Cortex of kidney (tissue), 1 donor: Measurements from ENCODE around the gene DIPK1C.
"Not testable (repeated sequence)": the region's sequence is repeated elsewhere in the genome, so short reads cannot be mapped to it uniquely, and the experiment has no call there.

ENCODE experiments used
- DNase-seq: peaks from one replicate; lab custom pipeline; 2025; lab: John Stamatoyannopoulos, UW

DIPK1C gene

DNA sequence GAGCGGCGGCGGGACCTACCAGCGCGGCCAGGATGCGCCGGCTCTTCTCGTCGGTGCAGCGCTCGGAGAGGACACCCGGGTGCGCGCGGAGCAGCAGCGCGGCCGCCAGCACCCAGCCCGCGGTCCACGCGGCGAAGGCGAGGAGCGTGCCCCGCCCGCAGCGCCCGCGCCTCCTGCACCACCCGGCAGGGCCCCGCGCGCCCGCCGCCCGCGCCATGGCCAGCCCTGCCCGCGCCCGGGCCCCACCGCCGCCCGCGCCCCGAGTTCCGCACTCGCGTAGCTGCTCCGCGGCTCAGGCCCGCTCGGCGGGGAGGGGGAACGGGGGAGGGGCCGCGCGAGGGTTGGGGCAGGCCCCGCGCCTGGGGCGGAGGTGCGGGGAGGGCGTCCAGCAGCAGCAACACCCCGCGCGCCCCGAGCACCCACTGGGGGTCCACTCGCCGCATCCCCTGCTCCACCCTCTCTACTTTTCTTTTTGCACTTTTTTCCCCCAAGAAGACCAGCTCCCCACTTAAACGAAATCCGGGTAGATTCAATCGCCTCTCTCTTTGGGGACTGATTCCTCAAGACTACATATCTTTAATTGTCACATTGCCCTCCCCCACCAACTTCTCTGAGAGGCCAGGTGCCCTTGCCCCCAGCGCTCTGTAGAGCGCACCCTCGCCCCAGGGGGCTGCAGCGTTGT is at the start of gene DIPK1C:
Gene DIPK1C, minus strand, starts transcription at position 266 of the 682 bp plus-strand sequence. Its CDS starts 49 bp downstream, at position 217.
- DNase-seq: no peak

DNA sequence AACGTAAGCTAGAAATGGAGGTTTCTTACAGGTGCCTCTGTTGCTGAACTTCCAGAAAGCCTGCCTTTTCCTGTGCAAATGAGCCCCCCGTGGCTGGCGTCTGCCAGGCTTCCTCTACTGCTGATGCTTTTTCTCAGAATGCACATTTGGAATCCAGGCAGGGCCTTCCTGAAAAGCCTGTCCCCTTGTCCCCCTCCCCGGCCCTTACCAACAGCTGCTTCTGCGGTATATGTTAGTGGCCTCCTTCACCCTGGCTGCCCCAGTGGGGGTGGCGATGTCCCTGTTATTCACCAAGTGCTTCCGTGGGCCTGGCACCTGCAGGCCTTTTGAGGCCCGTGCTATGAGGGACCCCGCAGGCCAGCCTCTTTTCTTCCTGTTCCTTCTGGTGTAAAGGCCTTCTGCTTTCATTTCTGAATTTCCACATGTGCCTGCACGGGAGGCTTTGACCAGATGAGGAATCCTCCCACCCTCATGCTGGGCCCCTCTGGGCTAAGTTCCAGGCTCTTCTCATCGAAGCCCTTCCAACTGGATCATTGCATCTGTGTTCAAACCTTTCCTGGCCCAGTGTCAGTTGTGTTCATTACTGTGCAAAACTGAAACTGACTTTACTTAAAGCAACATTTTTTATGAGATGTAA is 49.5 kb upstream of the DIPK1C start:
- no peak for DNase-seq

DNA sequence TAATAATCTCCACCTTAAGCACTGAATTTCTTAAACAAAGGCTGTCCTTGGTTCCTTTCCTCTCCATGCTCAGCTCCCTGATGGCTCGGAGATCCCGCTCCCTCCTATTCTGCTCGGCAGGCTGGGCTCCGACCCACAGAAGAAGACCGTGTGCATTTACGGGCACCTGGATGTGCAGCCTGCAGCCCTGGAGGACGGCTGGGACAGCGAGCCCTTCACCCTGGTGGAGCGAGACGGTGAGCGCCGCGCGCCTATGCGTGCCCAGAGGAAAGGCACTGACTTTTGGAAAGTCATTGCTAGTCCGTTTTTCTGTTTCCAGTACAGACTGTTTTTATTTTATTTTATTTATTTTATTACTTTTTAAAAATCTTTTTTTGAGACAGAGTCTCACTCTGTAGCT is 48.7 kb upstream of the DIPK1C start:
- no peak for DNase-seq

DNA sequence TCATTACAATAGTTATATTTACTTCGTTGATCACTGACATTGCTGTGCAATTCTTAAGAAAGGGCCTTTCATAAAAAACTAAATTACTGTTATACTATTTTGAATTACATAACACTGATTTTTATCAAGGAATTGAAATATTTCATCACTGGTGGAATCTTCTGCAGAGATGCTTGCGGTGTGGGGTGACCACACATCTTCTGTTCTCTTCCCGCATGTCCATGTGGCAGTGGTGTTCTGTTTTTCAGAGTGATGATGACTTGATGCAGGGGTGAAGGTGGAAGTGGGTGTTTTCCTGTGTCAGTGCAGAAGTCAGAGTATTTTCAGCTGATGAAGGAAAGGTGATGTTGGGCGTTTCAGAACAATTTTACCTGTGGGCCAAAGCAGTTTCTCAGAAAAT is 46.0 kb upstream of the DIPK1C start:
- no peak for DNase-seq

DNA sequence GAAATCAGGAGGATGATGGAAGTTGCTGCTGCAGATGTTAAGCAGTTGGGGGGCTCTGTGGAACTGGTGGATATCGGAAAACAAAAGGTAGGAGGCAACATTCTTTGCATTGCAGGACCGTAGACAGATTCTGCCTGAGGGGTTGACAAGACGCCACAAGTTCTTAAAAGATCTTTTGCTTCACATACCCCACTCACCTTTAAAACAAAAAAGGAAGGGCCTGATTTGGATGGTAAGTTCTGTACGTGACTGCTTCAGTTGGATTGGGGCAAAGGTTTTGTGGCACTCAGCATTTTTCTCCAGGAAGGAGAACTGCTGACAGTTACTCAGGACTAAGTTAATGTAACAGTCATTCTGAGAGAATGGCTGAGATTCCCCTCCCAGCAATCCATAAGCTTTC is 44.3 kb upstream of the DIPK1C start:
- no peak for DNase-seq

DNA sequence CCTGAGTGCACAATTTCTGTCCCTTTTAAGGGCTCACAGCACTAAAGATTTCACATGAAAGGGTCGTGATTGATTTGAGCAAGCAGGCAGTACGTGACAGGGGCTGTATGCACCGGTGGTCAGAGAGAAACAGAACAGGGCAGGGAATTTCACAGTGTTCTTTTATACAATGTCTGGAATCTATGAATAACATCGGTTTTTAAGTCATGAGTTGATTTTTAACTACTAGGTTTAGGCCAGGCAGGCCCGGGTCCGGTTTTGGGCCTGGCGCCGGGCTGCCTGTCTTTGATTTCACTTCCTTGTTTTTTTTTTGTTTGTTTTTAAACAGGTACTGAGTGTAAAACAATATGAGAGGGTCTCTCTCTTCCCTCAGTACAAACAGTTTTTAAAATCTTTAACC is 43.7 kb upstream of the DIPK1C start:
- DNase-seq: not testable (repeated sequence)

DNA sequence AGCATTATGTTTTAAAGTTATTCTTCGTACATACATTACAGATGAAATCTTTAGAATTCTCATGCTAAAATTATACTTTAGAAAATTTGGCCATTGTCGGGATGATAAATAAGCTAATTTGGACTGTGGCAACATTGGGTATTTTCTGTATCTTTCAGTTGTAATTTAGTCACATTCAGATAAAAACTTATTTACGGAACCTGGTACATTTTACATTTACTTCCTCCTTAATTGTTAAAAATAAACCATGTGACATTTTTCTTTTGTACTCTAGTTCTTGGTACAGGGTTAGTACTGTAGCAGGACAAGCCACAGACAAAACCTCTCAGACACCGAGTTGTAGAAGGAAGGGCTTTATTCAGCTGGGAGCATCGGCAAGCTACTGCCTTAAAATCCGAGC is 43.3 kb upstream of the DIPK1C start:
- DNase-seq: no peak

DNA sequence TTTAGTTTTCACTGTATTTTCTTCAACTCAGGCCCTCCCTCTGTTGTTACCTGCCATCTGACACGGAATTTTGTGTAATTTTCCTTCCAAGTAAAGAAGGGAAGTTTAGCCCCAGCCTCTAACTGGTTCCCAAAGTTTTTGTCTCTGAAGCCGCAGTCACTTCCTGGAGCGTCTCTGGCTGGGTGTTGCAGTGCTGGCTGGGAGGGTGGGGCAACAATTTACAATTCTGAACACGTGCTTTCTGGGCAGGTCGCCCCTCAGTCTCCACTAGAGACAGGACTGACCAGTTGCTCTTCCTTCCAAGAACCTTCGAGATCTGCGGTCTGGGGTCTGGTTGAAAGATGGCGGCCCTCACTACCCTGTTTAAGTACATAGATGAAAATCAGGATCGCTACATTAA is 42.5 kb upstream of the DIPK1C start:
- DNase-seq: no peak

DNA sequence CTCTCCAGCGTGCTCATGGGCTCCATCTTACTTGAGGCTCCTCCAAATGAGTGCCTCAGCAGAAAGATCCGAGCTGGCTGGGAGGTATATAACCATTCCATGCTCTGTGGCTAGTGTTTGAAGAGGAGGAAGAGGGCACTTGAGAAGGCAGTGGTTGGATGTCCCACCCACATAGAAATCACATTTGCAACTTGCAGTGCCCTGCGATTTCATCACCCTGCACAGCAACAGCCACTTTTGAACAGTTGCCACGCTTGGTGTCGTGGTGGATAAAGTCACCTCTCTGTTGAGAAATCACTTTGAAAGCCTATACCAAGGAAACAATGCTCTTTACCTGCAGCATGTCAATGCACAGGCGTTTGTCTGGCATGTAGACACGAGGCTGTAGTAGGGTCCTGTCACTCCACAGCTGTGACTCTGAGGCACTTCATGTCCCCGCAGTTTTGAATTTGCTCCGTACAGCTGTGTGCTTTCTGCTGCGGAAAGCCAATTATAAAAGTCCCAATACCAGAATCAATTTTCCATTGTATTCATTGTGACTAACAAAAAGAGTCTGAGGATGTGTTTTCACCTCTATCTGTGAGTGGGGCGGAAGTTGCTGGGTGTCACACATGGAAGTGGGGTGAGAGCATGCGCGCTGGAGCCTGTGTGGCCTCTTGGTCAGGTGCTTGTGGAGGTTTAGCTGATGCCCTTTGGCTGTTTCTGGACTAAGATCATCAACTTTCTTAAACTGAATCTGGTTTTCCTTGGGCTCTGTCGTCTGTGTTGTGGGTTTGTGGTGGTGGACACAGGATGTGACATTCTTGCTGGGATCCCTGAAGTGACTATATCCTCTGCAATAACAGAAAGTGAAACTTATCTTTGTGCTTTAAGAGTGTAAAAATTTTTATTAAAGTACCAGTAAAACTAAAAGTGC is 41.9 kb upstream of the DIPK1C start:
- no peak for DNase-seq

DNA sequence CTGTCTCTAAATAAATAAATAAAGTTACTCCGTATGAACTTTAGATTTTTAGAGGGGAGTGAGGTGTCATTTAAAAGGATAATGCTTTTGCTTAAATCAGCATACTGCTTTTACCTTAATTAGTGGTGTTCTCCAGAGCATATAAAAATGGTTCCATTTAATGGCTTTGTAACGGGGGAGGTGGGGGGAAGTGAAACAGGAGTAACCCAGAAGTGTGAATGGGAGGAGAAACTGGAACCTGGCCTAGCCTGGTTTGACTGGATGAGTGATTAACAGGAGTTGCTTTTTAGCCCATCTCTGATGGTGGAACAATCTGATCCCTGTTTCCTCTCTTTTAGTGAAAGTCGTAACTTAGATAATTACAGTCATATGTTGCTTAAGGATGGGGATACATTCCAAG is 40.7 kb upstream of the DIPK1C start:
- no peak for DNase-seq

DNA sequence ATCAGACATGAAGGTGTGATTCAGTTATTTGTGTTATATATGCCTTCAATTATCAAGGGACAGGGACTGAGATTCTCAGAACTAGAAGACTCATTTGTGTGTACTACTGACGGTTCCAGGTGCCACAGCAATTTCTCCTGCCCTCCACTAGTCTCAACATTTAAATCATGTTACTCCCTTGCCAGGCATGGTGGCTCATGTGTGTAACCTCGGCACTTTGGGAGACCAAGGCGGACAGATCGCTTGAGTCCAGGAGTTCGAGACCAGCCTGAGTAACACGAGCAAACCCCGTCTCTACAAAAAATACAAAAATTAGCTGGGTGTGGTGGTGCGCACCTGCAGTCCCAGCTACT is 40.2 kb upstream of the DIPK1C start:
- DNase-seq: no peak

DNA sequence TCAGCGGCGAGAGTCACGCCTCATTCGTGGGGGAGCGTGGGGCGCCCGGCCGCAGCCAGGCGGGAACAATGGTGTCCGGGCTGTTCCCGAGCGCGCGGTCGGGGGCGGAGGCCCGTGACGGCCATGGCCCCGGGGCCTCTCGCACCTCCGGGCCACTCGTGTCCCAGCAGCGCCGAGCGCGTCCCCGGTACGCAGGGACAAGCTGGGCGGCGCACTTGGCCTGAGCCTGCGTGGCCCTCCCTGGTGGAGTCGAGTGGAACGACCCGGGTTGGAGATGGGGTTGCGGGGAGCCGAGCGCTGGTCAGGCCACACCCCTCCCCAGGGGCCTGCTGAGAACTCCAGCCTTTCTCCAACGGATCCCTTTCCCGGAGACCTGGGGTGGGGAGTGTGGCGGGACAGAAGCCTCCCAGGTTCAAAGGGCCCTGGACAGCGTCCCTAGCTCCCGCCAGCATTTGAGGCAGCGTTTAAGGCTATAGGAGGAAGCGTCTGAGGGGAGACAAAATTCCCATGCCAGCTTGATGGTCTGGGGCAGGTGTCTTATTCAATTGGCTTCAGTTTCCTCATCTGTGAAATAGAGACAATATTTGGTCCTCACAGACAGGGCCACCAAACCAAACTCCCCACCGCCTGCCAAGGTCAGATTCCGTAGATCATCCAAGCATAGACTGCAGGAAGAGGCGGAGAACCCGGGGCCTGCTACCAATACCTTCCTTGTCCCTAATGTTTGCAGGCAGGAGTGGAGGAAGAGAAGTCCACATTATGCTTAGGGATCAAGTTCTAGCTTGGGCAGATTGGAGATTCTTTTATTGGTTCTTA is 39.6 kb upstream of the DIPK1C start:
- no peak for DNase-seq

DNA sequence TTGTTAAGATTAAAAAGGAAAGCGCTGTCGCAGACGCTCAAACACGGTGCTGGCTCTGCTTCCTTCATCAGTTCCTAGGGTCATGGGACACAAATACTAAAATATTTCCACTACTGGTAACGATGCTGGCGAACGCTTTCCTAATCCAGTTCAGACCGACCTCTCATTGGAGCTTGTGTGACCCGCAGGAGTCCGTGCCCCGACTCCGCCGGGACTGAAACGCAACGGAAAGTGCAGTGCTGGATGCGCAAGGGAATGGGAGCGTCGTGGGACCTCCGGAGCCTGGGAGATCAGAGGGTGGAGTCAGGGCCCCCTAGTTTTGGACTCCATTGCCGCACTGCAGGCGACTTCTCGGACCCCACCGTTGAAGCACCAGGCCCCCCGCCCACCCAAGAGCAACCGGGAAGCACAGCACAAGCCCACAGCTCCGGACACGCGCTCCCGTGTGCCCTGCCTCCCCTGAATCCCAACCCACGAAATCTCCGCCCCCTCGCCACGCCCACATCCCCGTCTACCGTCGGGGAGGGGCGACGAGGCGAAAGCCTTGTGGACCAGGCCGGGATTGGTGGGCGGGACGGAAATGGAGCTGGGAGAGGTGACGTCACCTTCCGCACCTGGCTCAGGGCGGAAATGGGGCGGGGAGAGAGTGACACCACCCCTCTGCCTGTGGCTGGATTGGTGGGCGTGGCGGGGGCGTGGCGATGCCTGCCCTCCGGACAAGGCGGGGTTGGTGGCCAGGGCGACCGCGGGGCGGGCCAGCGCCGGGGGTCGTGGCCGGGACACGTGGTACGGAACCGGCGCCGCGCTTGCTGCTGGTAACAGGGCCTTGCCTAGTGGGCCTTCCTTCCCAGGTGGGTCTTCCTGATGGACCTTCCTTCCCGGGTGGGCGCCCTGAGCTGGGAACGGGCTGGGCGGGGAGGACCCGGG is 38.7 kb upstream of the DIPK1C start, which contains the start of gene CNDP2:
Gene CNDP2, plus strand, starts transcription at position 783 of the 927 bp plus-strand sequence. CDS start 3,611 bp downstream, outside the sequence.
- DNase-seq: peak; percentile 72

DNA sequence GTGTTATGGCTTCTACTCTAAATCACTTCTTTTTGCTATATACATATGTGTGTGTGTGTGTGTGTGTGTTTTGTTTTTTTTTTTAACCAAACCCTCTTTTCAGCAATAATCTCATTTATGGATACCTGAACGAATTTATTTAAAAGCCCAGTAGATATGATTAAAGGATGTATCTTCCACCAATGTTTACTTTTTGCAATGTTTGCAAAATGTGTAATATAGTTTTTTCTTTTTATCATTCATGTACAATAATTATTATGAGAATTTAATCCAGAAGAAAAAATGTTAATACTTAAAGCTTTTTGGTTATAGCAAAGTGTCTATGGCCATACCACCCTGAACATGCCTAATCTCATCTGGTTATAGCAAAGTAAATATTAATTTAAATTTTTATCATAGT is 37.4 kb upstream of the DIPK1C start:
- DNase-seq: no peak

DNA sequence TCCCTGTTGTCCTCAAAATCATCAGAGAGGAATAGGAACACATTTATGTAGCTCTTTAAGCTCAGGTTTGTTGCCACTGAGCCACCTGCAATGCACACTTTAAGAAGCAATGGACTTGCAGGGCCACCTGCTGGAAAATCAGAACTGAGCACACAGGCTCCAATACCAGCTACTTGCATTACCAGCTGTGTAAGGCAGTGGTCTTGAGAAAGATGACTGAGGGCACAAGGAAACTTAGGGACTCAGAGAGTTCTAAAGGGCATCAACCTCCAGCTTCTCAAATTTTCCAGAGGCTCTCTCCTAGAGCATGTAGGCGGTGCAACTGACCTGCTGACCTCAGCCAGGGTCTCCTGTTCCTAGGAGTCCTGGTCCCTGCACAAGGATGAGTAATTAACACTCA is 36.6 kb upstream of the DIPK1C start:
- DNase-seq: no peak

DNA sequence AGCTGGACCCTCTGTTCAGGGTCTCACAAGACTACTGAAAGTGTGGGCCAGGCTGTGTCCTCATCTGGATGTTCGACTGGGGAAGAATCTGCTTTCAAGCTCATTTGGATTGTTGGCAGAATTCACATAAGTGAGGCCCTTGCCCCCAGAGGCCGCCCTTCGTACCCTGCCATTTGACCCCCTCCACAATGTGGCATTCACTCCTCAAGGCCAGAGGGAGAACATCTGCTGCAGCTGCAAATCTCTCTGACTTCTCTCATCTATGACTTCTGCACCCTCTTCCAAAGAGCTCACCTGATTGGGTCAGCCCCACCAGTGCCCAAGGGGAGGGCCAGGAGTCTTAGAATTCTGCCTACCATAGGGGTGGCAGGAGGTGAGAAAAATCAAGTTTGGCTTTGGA is 35.2 kb upstream of the DIPK1C start:
- DNase-seq: no peak

DNA sequence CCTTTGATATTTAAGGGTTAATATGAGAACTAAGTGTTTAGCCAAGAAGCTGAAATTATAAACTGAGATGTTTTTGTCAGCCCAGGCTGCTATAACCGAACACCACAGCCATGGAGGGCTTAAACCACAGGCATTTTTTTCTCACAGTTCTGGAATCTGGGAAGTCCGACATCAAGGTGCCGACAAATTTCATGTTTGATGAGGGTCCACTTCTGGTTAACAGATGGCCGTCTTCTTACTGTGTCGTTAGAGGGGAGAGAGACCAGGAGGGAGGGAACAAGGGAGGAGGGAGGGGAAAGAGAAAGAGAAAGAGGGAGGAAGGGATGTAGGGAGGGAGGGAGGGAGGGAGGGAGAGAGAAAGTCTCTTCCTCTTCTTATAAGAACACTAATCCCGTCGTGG is 32.6 kb upstream of the DIPK1C start:
- DNase-seq: no peak

DNA sequence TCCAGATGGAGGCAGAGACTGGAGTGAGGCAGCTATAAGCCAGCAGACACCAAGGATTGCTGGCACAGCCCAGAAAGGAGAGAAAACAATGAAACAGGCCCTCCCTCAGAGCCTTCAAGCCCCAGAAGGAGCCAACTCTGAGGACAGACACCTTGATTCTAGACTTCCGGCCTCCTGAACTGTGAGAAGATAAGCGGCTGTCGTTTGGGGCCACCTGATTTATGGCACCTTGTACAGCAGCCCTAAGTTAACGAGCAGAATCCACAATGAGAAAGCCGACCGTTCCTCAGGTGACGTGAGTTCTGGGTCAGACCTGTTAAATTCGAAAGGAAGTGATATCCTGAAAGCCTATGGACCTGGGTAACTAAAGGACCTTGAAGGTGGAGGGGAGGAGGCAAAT is 31.8 kb upstream of the DIPK1C start:
- no peak for DNase-seq

DNA sequence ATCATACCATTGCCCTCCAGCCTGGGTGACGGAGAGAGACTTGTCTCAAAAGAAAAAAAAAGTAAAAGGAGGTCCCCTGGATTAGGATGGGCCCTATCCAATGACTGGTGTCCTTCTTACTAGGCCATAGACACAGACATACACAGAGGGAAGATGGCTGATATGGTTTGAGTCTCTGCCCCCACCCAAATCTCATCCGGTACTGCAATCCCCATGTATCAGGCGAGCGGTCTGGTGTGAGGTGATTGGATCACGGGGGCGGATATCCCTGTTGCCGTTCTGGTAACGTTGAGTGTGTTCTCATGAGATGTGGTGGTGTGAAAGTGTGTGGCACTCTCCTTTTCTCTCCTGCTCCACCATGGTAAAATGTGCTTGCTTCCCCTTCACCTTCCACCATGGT is 31.2 kb upstream of the DIPK1C start:
- DNase-seq: no peak

DNA sequence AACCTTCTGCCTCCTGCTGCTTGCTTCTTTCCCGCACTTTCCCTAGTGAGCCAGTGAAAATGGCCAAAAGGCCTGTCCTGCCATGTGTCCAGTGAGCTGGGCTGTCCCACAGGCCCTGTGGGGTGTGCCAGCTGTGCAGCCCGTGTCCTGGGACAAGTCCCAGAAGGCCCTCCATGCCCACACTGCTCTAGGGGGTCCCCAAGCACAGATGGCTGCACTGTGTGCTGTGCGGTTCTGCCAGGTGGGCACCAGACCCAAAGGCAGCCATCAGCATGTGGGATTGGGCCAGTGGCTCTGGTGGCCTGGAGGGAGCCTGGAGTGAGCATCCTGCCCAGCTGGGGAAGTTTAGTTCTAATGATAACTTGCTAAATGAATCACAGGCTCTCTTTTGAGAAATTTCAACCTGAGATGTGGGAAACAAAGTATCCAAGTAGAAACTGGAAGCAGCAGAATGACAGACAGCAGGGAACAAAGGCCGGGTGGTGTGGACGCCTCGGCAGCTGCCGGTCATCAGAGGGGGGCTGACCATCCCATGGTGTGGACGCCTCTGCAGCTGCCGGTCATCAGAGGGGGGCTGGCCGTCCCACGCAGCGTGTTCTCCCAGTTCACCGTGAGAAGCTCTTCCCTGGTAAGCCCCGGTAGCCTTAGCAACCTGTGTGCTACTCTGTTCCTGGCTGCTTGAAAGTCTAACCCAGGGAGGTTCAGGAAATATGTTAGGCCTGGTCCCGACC is 29.2 kb upstream of the DIPK1C start:
- DNase-seq: no peak
